WTC11 (cell line): Measurements from ENCODE around the gene FAM53B.

Experiments used
- CTCF ChIP-seq: fragments of 200-600 bp; IDR thresholded peaks from 2 replicates; pipeline ENCODE4 v1.8.0; 2022; ENCODE audit warnings: antibody characterized with exemption
- NFYB ChIP-seq: sonication (generic); formaldehyde crosslinking; conservative IDR thresholded peaks from 2 replicates; pipeline ENCODE4 v1.8.0; 2022; ENCODE audit warnings: low read depth, missing genetic modification reagents

- TF ChIP-seq CTCF (no peak), NFYB (CRISPR knock-in tag) (no peak)
These were observed 2.2 kb downstream of the FAM53B start for GRCh38 chr10:124741922-124742412.
